ENCODE results near the gene PODXL. TPM values are rescaled to one million over a fixed set of nuclear protein-coding genes. Genes with fewer than 3 reads are reported as not detected.
A peak's percentile ranks its signal among the peaks of the same experiment; 100 is the strongest.

Gene PODXL
- polyA plus RNA-seq, 2 of the 4 experiments (the other 2 are of a cell fraction), result 13.2 to 35.3 TPM

DNA sequence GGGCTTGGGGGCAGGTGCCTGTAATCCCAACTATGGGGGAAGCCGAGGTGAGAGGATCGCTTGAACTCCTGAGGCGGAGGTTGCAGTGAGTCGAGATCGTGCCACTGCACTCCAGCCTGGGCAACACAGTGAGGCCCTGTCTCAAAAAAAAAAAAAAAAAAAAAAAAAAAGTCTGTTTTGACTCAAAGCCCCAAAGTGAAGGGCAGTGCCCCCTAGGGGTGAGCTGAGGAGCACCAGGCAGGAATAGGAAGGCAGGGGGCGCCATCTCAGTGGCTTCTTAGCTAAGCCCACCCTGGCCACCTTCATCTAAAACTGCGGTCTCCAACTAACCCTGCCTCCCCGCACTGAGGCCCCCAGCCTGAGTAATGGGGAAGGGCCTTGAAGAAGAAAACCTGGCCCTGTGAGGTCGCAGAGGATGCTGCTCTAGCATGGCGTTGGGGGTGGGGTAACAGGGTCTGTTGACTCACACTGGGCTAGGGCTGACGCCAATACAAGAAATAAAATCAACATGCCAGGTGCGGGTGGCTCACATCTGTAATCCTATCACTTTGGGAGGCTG, 9.8 kb downstream of the PODXL start:
- TF ChIP-seq ESRRA (IDR thresholded peaks at IDR 0.05; ENCODE audit: borderline replicate concordance, low read length), result no peak
- peak; percentile 29; the same call in 1 of the 3 replicates for TF ChIP-seq SMC3 (IDR thresholded peaks at IDR 0.05)
- TF ChIP-seq, protein P1, sequence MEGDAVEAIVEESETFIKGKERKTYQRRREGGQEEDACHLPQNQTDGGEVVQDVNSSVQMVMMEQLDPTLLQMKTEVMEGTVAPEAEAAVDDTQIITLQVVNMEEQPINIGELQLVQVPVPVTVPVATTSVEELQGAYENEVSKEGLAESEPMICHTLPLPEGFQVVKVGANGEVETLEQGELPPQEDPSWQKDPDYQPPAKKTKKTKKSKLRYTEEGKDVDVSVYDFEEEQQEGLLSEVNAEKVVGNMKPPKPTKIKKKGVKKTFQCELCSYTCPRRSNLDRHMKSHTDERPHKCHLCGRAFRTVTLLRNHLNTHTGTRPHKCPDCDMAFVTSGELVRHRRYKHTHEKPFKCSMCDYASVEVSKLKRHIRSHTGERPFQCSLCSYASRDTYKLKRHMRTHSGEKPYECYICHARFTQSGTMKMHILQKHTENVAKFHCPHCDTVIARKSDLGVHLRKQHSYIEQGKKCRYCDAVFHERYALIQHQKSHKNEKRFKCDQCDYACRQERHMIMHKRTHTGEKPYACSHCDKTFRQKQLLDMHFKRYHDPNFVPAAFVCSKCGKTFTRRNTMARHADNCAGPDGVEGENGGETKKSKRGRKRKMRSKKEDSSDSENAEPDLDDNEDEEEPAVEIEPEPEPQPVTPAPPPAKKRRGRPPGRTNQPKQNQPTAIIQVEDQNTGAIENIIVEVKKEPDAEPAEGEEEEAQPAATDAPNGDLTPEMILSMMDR (IDR thresholded peaks at IDR 0.05), result peak; percentile 82
- TF ChIP-seq RAD21 (conservative IDR thresholded peaks at IDR 0.05 in 1 of 2, IDR thresholded peaks at IDR 0.05 in 1 of 2), result peak; percentile 26 to 54; a peak in 3 of 5 replicates
- TF ChIP-seq, protein P2, sequence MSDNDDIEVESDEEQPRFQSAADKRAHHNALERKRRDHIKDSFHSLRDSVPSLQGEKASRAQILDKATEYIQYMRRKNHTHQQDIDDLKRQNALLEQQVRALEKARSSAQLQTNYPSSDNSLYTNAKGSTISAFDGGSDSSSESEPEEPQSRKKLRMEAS (IDR thresholded peaks at IDR 0.05), result 0 out of 2 replicates have a peak, but pooled peaks have one; percentile 9
- WGBS (ENCODE audit: missing lambda C conversion rate), result 85% methylated on average over 12 of the region's 12 CpGs
- H3K4me2 ChIP-seq, result no peak overlapping the region
- no peak overlapping the region for H3K4me3 ChIP-seq
- FAIRE-seq (no peak), ATAC-seq (peak in 1 of 2 experiments; percentile 63; a peak in 3 of 6 replicates), DNase-seq (ENCODE audit: low read depth in 1 of 2, low spot score in 1 of 2) (peak in 1 of 2 experiments; percentile 72)
- H3K4me1 ChIP-seq, result peaks cover 17% of the 10 kb centered on the region
- ChIA-PET CTCF (interaction anchor here (0.6 to 9.3 kb wide), 21 partner anchors 8 to 125 kb away, joined by 3 to 99 read pairs (median 4); no protein-coding TSS in a partner anchor), POLR2A (no interaction called here)
- H3K9me3 ChIP-seq, result no peaks in the 10 kb centered on the region
- H3K27ac ChIP-seq, result no peak overlapping the region

DNA sequence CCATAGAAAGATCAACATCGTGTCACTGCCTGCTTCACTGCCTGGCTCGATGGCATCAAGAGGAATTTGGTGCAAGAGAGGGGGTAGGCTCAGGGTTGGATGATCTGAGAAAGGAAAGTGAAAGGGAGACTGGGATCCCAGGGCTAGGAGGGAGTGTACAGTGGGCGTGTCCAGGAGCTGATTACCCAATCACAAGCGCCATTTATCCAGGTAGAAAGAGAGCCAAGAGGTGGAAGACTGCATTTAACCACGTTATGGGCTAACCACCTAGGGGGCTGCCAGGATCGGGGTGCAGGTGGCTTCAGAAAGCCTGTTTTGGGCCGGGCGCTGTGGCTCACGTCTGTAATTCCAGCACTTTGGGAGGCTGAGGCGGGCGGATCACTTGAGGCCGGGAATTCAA, 10.3 kb downstream of the PODXL start:
- no peaks in the 10 kb centered on the region for H3K9me3 ChIP-seq
- ATAC-seq, result peak in 1 of 2 experiments; percentile 12; a peak in 1 of 6 replicates
- 0 out of 6 replicates have a peak overlapping the region, but pooled peaks of 1 of the 2 experiments have one; percentile 0 for H3K27ac ChIP-seq
- ChIA-PET POLR2A (no interaction called here), CTCF (interaction anchor here (0.9 to 9.3 kb wide), 20 partner anchors 8 to 125 kb away, joined by 3 to 99 read pairs (median 4); no protein-coding TSS in a partner anchor)
- TF ChIP-seq MAFK (IDR thresholded peaks at IDR 0.05; ENCODE audit: partially characterized antibody), result no peak
- peak in 1 of 2 experiments; percentile 30; a peak in 1 of 4 replicates for TF ChIP-seq CEBPB (IDR thresholded peaks at IDR 0.05)
- TF ChIP-seq, protein P2 (IDR thresholded peaks at IDR 0.05), result 0 out of 2 replicates have a peak, but pooled peaks have one; percentile 9
- no peak for TF ChIP-seq KDM5A (IDR thresholded peaks at IDR 0.05)
- no peak for TF ChIP-seq HOXA7 (CRISPR knock-in tag; IDR thresholded peaks at IDR 0.05)
- TF ChIP-seq, protein P3, sequence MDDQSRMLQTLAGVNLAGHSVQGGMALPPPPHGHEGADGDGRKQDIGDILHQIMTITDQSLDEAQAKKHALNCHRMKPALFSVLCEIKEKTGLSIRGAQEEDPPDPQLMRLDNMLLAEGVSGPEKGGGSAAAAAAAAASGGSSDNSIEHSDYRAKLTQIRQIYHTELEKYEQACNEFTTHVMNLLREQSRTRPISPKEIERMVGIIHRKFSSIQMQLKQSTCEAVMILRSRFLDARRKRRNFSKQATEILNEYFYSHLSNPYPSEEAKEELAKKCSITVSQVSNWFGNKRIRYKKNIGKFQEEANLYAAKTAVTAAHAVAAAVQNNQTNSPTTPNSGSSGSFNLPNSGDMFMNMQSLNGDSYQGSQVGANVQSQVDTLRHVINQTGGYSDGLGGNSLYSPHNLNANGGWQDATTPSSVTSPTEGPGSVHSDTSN (IDR thresholded peaks at IDR 0.05), result no peak
- no peak for TF ChIP-seq JUNB (IDR thresholded peaks at IDR 0.05)
- no peak for TF ChIP-seq CHD2 (IDR thresholded peaks at IDR 0.05; ENCODE audit: low read length, partially characterized antibody)
- no peak for TF ChIP-seq KDM1A (IDR thresholded peaks at IDR 0.05; ENCODE audit: low read depth)
- TF ChIP-seq HEYL (CRISPR knock-in tag; IDR thresholded peaks at IDR 0.05), result no peak
- H3K4me2 ChIP-seq, result no peak overlapping the region
- FAIRE-seq, result no peak
- H3K4me1 ChIP-seq, result peaks cover 18% of the 10 kb centered on the region
- DNase-seq (ENCODE audit: low read depth in 1 of 2, low spot score in 1 of 2), result peak in 1 of 2 experiments; percentile 14
- H3K4me3 ChIP-seq, result no peak overlapping the region
- 80% methylated on average over 12 of the region's 12 CpGs for WGBS (ENCODE audit: missing lambda C conversion rate)

DNA sequence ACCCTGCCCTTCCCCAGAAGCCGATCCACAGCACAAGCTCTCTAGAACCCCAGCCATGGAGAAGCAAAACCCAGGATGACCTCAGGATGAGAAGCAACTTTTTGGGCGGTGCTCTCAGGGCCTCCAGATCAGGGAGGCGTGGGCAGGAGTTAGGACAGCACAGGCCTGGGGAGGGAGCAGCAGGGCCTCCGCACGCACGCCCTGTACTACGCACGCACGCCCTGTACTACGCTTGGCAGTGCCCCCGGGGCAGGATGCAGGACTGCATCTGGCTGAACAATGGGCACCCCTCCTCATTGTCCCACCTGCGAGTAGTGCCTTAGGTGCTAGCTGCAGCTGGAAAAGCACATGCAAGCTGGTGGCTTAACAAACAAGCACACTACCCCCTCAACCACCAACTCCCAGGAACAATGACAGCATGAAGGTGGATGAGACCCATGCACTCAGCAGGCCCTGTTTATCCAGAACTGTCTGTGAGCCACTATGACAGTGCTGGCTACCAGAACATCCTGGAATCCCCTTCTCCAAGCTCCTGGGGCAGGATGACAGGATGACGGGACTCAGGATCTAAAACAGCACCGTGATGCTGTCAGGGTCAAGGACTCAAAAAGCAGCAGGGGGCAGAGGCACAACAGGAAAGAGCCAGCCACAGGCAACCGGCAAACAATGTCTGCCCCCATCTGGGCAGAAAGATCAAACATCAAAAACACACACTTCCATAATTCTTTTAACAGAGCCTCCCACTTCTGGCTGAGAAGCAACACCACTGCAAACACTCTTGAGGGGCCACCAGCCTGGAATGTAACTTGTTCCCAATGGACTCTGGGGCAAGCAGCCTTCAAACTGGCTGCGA, 11.8 kb downstream of the PODXL start:
- FAIRE-seq (no peak), DNase-seq (ENCODE audit: low read depth in 1 of 2, low spot score in 1 of 2) (peak in 1 of 2 experiments; percentile 66), ATAC-seq (peak; percentile 35 to 60; a peak in 4 of 6 replicates)
- Histone ChIP-seq H3K4me3 (no peak overlapping the region), H3K4me1 (peaks cover 32% of the 10 kb centered on the region), H3K4me2 (peak overlapping the region; percentile 15; the same call in 1 of the 3 replicates), H3K27ac (peak overlapping the region in 1 of 2 experiments; percentile 47; a peak in 3 of 6 replicates), H3K9me3 (no peaks in the 10 kb centered on the region)
- WGBS (ENCODE audit: missing lambda C conversion rate), result 62% methylated on average over 10 of the region's 16 CpGs
- POLR2A ChIA-PET, result no interaction called here
- CTCF ChIA-PET, result interaction anchor here (0.7 to 9.3 kb wide), 11 partner anchors 9 to 144 kb away, joined by 3 to 99 read pairs (median 4); no protein-coding TSS in a partner anchor
- TF ChIP-seq HOXA7 (CRISPR knock-in tag; IDR thresholded peaks at IDR 0.05), result no peak
- TF ChIP-seq HDAC2 (IDR thresholded peaks at IDR 0.05), result no peak
- TF ChIP-seq, protein P4, sequence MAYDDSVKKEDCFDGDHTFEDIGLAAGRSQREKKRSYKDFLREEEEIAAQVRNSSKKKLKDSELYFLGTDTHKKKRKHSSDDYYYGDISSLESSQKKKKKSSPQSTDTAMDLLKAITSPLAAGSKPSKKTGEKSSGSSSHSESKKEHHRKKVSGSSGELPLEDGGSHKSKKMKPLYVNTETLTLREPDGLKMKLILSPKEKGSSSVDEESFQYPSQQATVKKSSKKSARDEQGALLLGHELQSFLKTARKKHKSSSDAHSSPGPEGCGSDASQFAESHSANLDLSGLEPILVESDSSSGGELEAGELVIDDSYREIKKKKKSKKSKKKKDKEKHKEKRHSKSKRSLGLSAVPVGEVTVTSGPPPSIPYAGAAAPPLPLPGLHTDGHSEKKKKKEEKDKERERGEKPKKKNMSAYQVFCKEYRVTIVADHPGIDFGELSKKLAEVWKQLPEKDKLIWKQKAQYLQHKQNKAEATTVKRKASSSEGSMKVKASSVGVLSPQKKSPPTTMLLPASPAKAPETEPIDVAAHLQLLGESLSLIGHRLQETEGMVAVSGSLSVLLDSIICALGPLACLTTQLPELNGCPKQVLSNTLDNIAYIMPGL (CRISPR knock-in tag; IDR thresholded peaks at IDR 0.05; ENCODE audit: borderline replicate concordance), result no peak
- no peak for TF ChIP-seq FOSB (CRISPR knock-in tag; IDR thresholded peaks at IDR 0.05)
- no peak for TF ChIP-seq NPAS2 (CRISPR knock-in tag; IDR thresholded peaks at IDR 0.05; ENCODE audit: borderline replicate concordance)
- no peak for TF ChIP-seq ZSCAN20 (CRISPR knock-in tag; IDR thresholded peaks at IDR 0.05)
- TF ChIP-seq SMC3 (IDR thresholded peaks at IDR 0.05), result peak; percentile 54; the same call in 2 of the 3 replicates
- TF ChIP-seq RARB (CRISPR knock-in tag; IDR thresholded peaks at IDR 0.05), result no peak
- no peak for TF ChIP-seq MAFK (IDR thresholded peaks at IDR 0.05; ENCODE audit: partially characterized antibody)
- no peak for TF ChIP-seq FOSL2 (IDR thresholded peaks at IDR 0.05)
- no peak for TF ChIP-seq FOSL2 (CRISPR knock-in tag; IDR thresholded peaks at IDR 0.05)
- TF ChIP-seq KDM5A (IDR thresholded peaks at IDR 0.05), result no peak
- TF ChIP-seq ZNF302 (CRISPR knock-in tag; IDR thresholded peaks at IDR 0.05), result no peak
- TF ChIP-seq, protein P5, sequence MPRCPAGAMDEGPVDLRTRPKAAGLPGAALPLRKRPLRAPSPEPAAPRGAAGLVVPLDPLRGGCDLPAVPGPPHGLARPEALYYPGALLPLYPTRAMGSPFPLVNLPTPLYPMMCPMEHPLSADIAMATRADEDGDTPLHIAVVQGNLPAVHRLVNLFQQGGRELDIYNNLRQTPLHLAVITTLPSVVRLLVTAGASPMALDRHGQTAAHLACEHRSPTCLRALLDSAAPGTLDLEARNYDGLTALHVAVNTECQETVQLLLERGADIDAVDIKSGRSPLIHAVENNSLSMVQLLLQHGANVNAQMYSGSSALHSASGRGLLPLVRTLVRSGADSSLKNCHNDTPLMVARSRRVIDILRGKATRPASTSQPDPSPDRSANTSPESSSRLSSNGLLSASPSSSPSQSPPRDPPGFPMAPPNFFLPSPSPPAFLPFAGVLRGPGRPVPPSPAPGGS (IDR thresholded peaks at IDR 0.05), result no peak

All from A549 (cell line).